Measurements from ENCODE around the gene SEMA4C. TPM values are rescaled to one million over a fixed set of nuclear protein-coding genes. Genes with fewer than 3 reads are reported as not detected.

Gene SEMA4C
- total RNA-seq, 1 donor from 2014 or later: 24.3 TPM

DNA sequence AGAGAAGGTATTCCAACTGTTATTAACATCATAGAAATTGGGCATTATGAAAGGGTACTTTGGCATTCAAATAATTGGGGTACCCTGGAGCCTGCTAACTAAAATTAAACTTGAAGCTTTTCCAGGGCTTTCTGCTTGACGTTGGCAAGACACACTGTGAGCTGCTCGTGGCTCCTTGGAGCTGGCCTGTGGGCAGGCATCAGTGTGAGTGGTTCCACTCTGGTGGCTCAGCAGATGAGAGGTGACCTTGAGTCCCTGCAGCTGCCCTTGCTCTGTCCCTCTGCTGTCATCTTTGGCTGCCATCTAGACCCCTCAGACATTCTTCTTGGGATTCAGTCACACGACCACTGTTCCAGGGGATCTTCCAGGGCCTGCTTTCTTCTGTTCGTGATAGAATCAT, 47.1 kb downstream of the SEMA4C start:
- Histone ChIP-seq H3K27me3 (ENCODE audit: low read depth) (no peaks in the 10 kb centered on the region), H3K4me3 (no peak overlapping the region), H3K27ac (no peak overlapping the region), H3K36me3 (peaks cover 62% of the 10 kb centered on the region), H3K4me1 (peaks cover 56% of the 10 kb centered on the region), H3K9me3 (no peaks in the 10 kb centered on the region)
- TF ChIP-seq, protein P1, sequence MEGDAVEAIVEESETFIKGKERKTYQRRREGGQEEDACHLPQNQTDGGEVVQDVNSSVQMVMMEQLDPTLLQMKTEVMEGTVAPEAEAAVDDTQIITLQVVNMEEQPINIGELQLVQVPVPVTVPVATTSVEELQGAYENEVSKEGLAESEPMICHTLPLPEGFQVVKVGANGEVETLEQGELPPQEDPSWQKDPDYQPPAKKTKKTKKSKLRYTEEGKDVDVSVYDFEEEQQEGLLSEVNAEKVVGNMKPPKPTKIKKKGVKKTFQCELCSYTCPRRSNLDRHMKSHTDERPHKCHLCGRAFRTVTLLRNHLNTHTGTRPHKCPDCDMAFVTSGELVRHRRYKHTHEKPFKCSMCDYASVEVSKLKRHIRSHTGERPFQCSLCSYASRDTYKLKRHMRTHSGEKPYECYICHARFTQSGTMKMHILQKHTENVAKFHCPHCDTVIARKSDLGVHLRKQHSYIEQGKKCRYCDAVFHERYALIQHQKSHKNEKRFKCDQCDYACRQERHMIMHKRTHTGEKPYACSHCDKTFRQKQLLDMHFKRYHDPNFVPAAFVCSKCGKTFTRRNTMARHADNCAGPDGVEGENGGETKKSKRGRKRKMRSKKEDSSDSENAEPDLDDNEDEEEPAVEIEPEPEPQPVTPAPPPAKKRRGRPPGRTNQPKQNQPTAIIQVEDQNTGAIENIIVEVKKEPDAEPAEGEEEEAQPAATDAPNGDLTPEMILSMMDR (IDR thresholded peaks at IDR 0.05): no peak
- no peak for ATAC-seq
- intact Hi-C loops (cut with DNase I): no loop called here
- no peak for DNase-seq

DNA sequence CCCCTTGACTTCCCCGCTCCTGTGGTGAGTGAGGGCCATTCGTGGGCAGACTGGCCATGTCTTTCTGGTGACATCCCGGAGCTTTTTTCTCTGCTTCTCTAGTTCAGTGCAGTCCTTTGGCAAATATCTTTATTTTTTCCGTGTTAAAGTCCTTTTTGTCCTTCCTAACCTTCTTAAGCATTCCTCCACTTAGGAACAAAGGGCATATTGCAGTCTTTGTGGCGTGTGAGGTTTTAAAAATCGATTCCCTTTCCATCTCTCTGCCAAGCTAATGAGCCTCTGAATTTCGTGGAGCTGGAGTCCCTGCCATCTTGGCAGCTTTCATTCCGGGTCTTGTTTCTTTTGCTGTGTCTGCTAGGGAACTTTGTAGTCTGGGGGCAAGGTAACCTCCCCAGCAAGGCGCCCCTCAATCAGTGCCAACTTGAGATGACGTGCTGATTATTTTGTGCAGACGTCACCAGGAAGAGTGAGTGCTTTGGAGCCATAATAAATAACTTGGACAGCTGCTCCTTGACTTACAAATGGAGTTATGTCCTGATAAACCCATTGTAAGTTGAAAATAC, 48.7 kb downstream of the SEMA4C start:
- intact Hi-C loops (cut with DNase I): no loop called here
- peaks cover 63% of the 10 kb centered on the region for H3K4me1 ChIP-seq

DNA sequence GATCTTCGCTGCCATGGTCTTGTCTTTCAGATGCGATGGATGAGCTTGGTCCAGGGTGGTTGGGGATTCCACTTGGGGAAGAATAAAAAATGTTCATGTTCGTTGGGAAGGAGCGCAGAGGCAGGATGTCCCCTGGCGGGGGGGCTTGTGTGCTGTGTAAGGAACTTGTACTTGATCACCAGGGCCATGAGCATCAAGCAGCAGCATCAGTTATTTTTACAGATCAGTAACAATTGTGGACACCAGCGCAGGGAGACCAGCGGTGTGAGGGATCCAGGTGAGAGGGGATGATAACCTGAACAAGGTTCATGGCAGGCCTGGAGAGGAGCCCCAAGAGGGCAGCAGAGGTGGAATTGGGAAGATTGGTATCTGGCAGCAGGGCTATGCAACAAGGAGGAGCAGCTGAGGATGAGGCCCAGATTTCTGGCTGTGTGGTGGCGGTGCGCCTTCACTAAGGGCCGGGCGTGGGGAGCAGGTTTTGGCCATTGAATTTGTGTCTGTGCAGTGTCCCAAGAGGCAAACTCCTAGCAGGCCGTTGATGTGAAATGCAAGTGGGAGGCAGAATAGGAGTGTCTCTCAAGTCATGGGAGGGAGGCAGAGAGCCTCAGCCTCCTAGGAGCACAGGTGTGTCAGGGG, 49.9 kb downstream of the SEMA4C start:
- TF ChIP-seq, protein P1 (IDR thresholded peaks at IDR 0.05): no peak
- DNase-seq (no peak), ATAC-seq (no peak)
- no peak overlapping the region for H3K4me3 ChIP-seq
- peaks cover 69% of the 10 kb centered on the region for H3K4me1 ChIP-seq
- H3K9me3 ChIP-seq: no peaks in the 10 kb centered on the region
- H3K36me3 ChIP-seq: peaks cover 34% of the 10 kb centered on the region
- intact Hi-C loops (cut with DNase I): no loop called here
- no peaks in the 10 kb centered on the region for H3K27me3 ChIP-seq (ENCODE audit: low read depth)
- no peak overlapping the region for H3K27ac ChIP-seq

More for the DNA sequence above, 48.7 kb downstream of the SEMA4C start:
- DNase-seq (no peak), ATAC-seq (no peak)
- no peak overlapping the region for H3K4me3 ChIP-seq
- no peak overlapping the region for H3K27ac ChIP-seq
- peaks cover 46% of the 10 kb centered on the region for H3K36me3 ChIP-seq
- TF ChIP-seq, protein P1 (IDR thresholded peaks at IDR 0.05): no peak
- H3K27me3 ChIP-seq (ENCODE audit: low read depth): no peaks in the 10 kb centered on the region
- H3K9me3 ChIP-seq: no peaks in the 10 kb centered on the region

DNA sequence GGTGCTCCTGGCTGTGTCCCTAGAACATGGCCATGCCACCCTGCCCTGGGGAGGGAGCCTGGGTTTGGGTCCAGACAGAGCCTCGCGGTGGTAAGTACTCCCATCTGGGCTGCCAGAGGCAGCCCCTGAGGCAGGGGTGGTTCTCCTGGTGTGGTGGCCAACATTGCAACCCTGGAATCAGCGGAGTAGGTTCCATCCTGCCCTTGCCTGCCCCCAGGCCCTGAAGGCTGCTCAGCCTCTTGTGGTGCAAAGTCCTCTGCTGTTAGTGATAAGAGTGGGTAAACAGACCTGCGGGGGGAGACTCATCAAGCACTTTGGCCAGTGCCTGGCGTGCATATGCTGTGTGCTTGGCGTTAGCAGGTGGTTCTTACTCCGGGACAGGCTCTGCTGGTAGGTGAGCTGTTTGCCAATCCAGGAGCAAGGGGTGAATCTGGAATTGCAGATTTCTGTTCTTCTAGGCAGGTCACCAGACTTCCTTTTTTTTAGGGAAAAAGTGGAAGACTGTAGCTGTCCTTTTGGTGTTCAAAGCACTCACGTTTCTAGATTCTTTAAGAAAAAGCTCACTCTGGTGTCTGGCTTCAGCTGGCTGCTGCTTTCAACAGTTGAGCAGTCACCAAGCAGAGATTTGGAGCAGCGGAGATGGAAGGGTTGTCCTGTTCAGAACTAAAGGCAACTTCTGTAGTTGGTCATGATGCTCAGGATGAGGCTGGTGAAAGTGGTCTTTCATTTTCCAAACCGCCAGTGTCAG, 50.6 kb downstream of the SEMA4C start:
- H3K4me3 ChIP-seq: peak overlapping the region; percentile 9
- H3K27ac ChIP-seq: no peak overlapping the region
- peaks cover 70% of the 10 kb centered on the region for H3K4me1 ChIP-seq
- H3K27me3 ChIP-seq (ENCODE audit: low read depth): no peaks in the 10 kb centered on the region
- H3K9me3 ChIP-seq: no peaks in the 10 kb centered on the region
- ATAC-seq (peak; percentile 32 to 45), DNase-seq (peak; percentile 68)
- intact Hi-C loops (cut with DNase I): no loop called here
- H3K36me3 ChIP-seq: peaks cover 32% of the 10 kb centered on the region
- TF ChIP-seq, protein P1 (IDR thresholded peaks at IDR 0.05): no peak

DNA sequence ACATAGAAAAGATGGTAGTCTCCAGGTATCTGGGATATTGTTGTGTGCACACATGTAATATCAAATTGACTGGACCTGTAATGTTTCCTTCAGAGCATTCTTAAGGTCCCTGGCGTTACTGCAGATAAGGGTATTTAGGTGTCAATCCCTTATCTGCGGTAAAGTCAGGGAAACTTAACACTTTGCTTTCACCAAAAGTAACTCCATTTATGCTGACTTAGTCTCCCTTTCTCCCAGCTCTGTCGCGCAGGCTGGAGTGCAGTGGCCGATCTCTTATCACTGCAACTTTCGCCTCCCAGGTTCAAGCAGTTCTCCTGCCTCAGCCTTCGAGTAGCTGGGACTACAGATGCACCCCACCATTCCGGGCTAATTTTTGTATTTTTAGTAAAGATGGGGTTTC, 52.0 kb downstream of the SEMA4C start:
- intact Hi-C loops (cut with DNase I): no loop called here
- Histone ChIP-seq H3K36me3 (peaks cover 24% of the 10 kb centered on the region), H3K4me3 (peak overlapping the region; percentile 84), H3K9me3 (no peaks in the 10 kb centered on the region), H3K27ac (no peak overlapping the region), H3K4me1 (peaks cover 55% of the 10 kb centered on the region), H3K27me3 (ENCODE audit: low read depth) (no peaks in the 10 kb centered on the region)
- DNase-seq (no peak), ATAC-seq (no peak)
- TF ChIP-seq, protein P1 (IDR thresholded peaks at IDR 0.05): no peak
